HepG2 (cell line): ENCODE results near the gene FRMD4B.

ENCODE experiments used
- AFF4 ChIP-seq: sonication (generic); formaldehyde crosslinking; IDR thresholded peaks from 2 replicates; pipeline ENCODE4 v1.4.0; 2020; ENCODE audit warnings: missing genetic modification reagents
- BHLHE40 ChIP-seq: IDR thresholded peaks from 2 replicates; pipeline ENCODE4 v1.6.1; 2011; ENCODE audit warnings: low read length, improper control_type of control experiment
- CBFB ChIP-seq: sonication (generic); formaldehyde crosslinking; IDR thresholded peaks from 2 replicates; pipeline ENCODE4 v1.4.0; 2020; ENCODE audit warnings: missing genetic modification reagents
- GLI4 ChIP-seq: sonication (generic); formaldehyde crosslinking; IDR thresholded peaks from 2 replicates; pipeline ENCODE4 v1.5.1; 2020; ENCODE audit warnings: missing genetic modification reagents, mild to moderate bottlenecking, moderate library complexity, borderline replicate concordance
- HDAC2 ChIP-seq: sonication (generic); formaldehyde crosslinking; IDR thresholded peaks from 2 replicates; pipeline ENCODE4 v1.4.0; 2020; ENCODE audit warnings: missing genetic modification reagents
- HMG20B ChIP-seq: conservative IDR thresholded peaks from 2 replicates; pipeline ENCODE4 v1.6.1; 2016; ENCODE audit warnings: missing genetic modification reagents, missing compliant biosample characterization
- HNRNPL ChIP-seq: fragments of 200-400 bp; formaldehyde crosslinking; IDR thresholded peaks from 2 replicates; pipeline ENCODE4 v1.6.1; 2017; ENCODE audit warnings: mild to moderate bottlenecking, low read depth, low read length
- SP1 ChIP-seq, 2 experiments: fragments of 450-650 bp in 1 of 2; sonication (generic) in 1 of 2; formaldehyde crosslinking in 1 of 2; IDR thresholded peaks; 2 replicates each; pipeline versions ENCODE4 v1.4.0 to v1.6.1; 2016 to 2020; ENCODE audit warnings: missing genetic modification reagents in 1 of 2
- TF ChIP-seq, protein P1 (sequence below), 2 experiments: sonication (generic) in 1 of 2; formaldehyde crosslinking in 1 of 2; IDR thresholded peaks; 2 replicates each; pipeline versions ENCODE4 v1.5.1 to v1.6.1; 2011 to 2020; ENCODE audit warnings: borderline replicate concordance in 1 of 2, low read depth in 1 of 2, low read length in 1 of 2, mild to moderate bottlenecking in 1 of 2, missing genetic modification reagents in 1 of 2, moderate library complexity in 1 of 2

GRCh38 chr3:69309814-69310213 lies 76.1 kb downstream of the FRMD4B start:
- TF ChIP-seq AFF4 (CRISPR knock-in tag) (no peak), HDAC2 (CRISPR knock-in tag) (no peak), HNRNPL (no peak), HMG20B (no peak), CBFB (CRISPR knock-in tag) (no peak), BHLHE40 (no peak), GLI4 (no peak), SP1 (IDR thresholded peaks at IDR 0.05) (no peak), SP1 (CRISPR knock-in tag; IDR thresholded peaks at IDR 0.05) (no peak)
- TF ChIP-seq, protein P1, sequence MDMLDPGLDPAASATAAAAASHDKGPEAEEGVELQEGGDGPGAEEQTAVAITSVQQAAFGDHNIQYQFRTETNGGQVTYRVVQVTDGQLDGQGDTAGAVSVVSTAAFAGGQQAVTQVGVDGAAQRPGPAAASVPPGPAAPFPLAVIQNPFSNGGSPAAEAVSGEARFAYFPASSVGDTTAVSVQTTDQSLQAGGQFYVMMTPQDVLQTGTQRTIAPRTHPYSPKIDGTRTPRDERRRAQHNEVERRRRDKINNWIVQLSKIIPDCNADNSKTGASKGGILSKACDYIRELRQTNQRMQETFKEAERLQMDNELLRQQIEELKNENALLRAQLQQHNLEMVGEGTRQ (IDR thresholded peaks at IDR 0.05; ENCODE audit: low read depth, low read length), result no peak
- TF ChIP-seq, protein P1 (CRISPR knock-in tag; IDR thresholded peaks at IDR 0.05; ENCODE audit: borderline replicate concordance), result no peak
